OCI-LY1 (cell line): ENCODE data around the gene FBXW7.

Source experiments
- H2AFZ ChIP-seq: fragments of 200-600 bp; sonication (generic), shearing (Covaris generic); 2 replicates; pipeline ENCODE4 v1.6.0; 2014; ENCODE audit warnings: antibody characterized with exemption, mild to moderate bottlenecking, low read length
- H3F3A ChIP-seq: fragments of 200-600 bp; sonication (generic), shearing (Covaris generic); 2 replicates; pipeline ENCODE4 v1.6.0; 2014; ENCODE audit warnings: mild to moderate bottlenecking, antibody characterized with exemption, low read length, moderate library complexity; ENCODE audit not compliant: insufficient read depth
- H3K27ac ChIP-seq: fragments of 200-600 bp; sonication (generic); 2 replicates; pipeline ENCODE4 v1.5.1; 2014; ENCODE audit warnings: low read length, mixed run types, mild to moderate bottlenecking, low read depth; ENCODE audit not compliant: poor library complexity, severe bottlenecking
- H3K27me3 ChIP-seq: fragments of 200-600 bp; sonication (generic); 2 replicates; pipeline ENCODE4 v1.6.0; 2014; ENCODE audit warnings: antibody characterized with exemption, mild to moderate bottlenecking, low read length, moderate library complexity; ENCODE audit not compliant: insufficient read depth
- H3K36me3 ChIP-seq: fragments of 200-600 bp; sonication (generic); 2 replicates; pipeline ENCODE4 v1.6.1; 2014; ENCODE audit warnings: mild to moderate bottlenecking, antibody characterized with exemption, low read length, moderate library complexity, mixed read lengths; ENCODE audit not compliant: insufficient read depth
- H3K4me1 ChIP-seq: fragments of 200-600 bp; sonication (generic); 2 replicates; pipeline ENCODE4 v1.5.1; 2014; ENCODE audit warnings: mild to moderate bottlenecking, low read length, moderate library complexity; ENCODE audit not compliant: insufficient read depth, severe bottlenecking
- H3K4me2 ChIP-seq: fragments of 200-600 bp; sonication (generic), shearing (Covaris generic); 2 replicates; pipeline ENCODE4 v1.6.1; 2014; ENCODE audit warnings: low read length
- H3K4me3 ChIP-seq: fragments of 200-600 bp; sonication (generic); 2 replicates; pipeline ENCODE4 v1.5.1; 2014; ENCODE audit warnings: low read length, low read depth, mild to moderate bottlenecking, mixed read lengths; ENCODE audit not compliant: poor library complexity, severe bottlenecking
- H3K79me2 ChIP-seq: fragments of 200-600 bp; shearing (Covaris generic); 2 replicates; pipeline ENCODE4 v1.6.1; 2016; ENCODE audit warnings: mixed run types, low read length, mixed read lengths; ENCODE audit not compliant: insufficient read depth
- H3K9ac ChIP-seq: fragments of 200-600 bp; sonication (generic), shearing (Covaris generic); 2 replicates; pipeline ENCODE4 v1.6.1; 2014; ENCODE audit warnings: mild to moderate bottlenecking, low read length, mixed read lengths
- H3K9me2 ChIP-seq: fragments of 200-600 bp; sonication (generic), shearing (Covaris generic); 2 replicates; pipeline ENCODE4 v1.6.1; 2014; ENCODE audit warnings: low read depth, mild to moderate bottlenecking, low read length, mixed read lengths
- H3K9me3 ChIP-seq: fragments of 200-600 bp; shearing (Covaris generic); 2 replicates; pipeline ENCODE4 v1.6.1; 2014; ENCODE audit warnings: low read length, mixed read lengths
- H4K20me1 ChIP-seq: fragments of 200-600 bp; sonication (generic), shearing (Covaris generic); 2 replicates; pipeline ENCODE4 v1.6.0; 2016; ENCODE audit warnings: mild to moderate bottlenecking, low read length; ENCODE audit not compliant: insufficient read depth
- CTCF ChIP-seq: fragments of 200-600 bp; sonication (generic), shearing (Covaris generic); IDR thresholded peaks from 2 replicates; pipeline ENCODE4 v1.5.1; 2017; ENCODE audit warnings: mild to moderate bottlenecking, antibody characterized with exemption, low read length, moderate library complexity, mixed read lengths
- EZH2 ChIP-seq: fragments of 200-600 bp; sonication (generic), shearing (Covaris generic); IDR thresholded peaks from 2 replicates; pipeline ENCODE4 v1.8.0; 2017; ENCODE audit warnings: borderline replicate concordance, mixed run types, mild to moderate bottlenecking, antibody characterized with exemption, low read length, moderate library complexity, mixed read lengths

FBXW7 gene

GRCh38 chr4:152479428-152480026, 56.4 kb downstream of the FBXW7 start:
- Histone ChIP-seq H3K4me3 (no peak overlapping the region), H3K9me3 (peaks cover 27% of the 10 kb centered on the region), H3K9me2 (no peaks in the 10 kb centered on the region), H2AFZ (no peak overlapping the region), H3K27ac (no peak overlapping the region), H3K4me2 (no peak overlapping the region), H3K79me2 (peaks cover 62% of the 10 kb centered on the region), H4K20me1 (no peaks in the 10 kb centered on the region), H3K27me3 (no peaks in the 10 kb centered on the region), H3K36me3 (peaks cover 60% of the 10 kb centered on the region), H3F3A (no peaks in the 10 kb centered on the region; the same call in 1 of the 2 replicates), H3K4me1 (no peaks in the 10 kb centered on the region), H3K9ac (no peak overlapping the region)
- TF ChIP-seq CTCF (no peak), EZH2 (no peak)

GRCh38 chr4:152478461-152479237, 57.2 kb downstream of the FBXW7 start:
- H3K9ac ChIP-seq: no peak overlapping the region
- H4K20me1 ChIP-seq: no peaks in the 10 kb centered on the region
- no peak overlapping the region for H3K27ac ChIP-seq
- peaks cover 31% of the 10 kb centered on the region for H3K9me3 ChIP-seq
- no peak overlapping the region for H2AFZ ChIP-seq
- no peaks in the 10 kb centered on the region; the same call in 1 of the 2 replicates for H3F3A ChIP-seq
- peaks cover 58% of the 10 kb centered on the region for H3K36me3 ChIP-seq
- no peak overlapping the region for H3K4me3 ChIP-seq
- H3K27me3 ChIP-seq: no peaks in the 10 kb centered on the region
- peaks cover 62% of the 10 kb centered on the region for H3K79me2 ChIP-seq
- no peaks in the 10 kb centered on the region for H3K9me2 ChIP-seq
- H3K4me1 ChIP-seq: no peaks in the 10 kb centered on the region
- no peak overlapping the region for H3K4me2 ChIP-seq
- TF ChIP-seq CTCF: no peak
- TF ChIP-seq EZH2: no peak

- no peaks in the 10 kb centered on the region for H3K4me1 ChIP-seq
- peaks cover 44% of the 10 kb centered on the region for H3K36me3 ChIP-seq
- no peaks in the 10 kb centered on the region for H3K9me2 ChIP-seq
- no peaks in the 10 kb centered on the region; the same call in 1 of the 2 replicates for H3F3A ChIP-seq
- TF ChIP-seq CTCF (no peak), EZH2 (no peak)
- no peak overlapping the region for H3K4me2 ChIP-seq
- no peaks in the 10 kb centered on the region for H3K27me3 ChIP-seq
- H3K4me3 ChIP-seq: no peak overlapping the region
- no peak overlapping the region for H2AFZ ChIP-seq
- H3K27ac ChIP-seq: no peak overlapping the region
- H3K9me3 ChIP-seq: peaks cover 22% of the 10 kb centered on the region
- H3K79me2 ChIP-seq: peaks cover 66% of the 10 kb centered on the region
- no peak overlapping the region for H3K9ac ChIP-seq
- H4K20me1 ChIP-seq: no peaks in the 10 kb centered on the region
Measured at GRCh38 chr4:152476796-152477195, 59.1 kb downstream of the FBXW7 start.
